GM23338 (cell line): Measurements from ENCODE around the gene EXO5. TPM values are rescaled to one million over a fixed set of nuclear protein-coding genes. Genes with fewer than 3 reads are reported as not detected.

Source experiments
- ATAC-seq: fragments of 200-7000 bp; cut with Tn5 transposase; 3 replicates; pipeline ENCODE4 v1.9.1; 2020
- DNase-seq: peaks from one replicate; pipeline ENCODE4 v3.0.0-alpha.2; 2015; ENCODE audit warnings: low spot score
- H2AFZ ChIP-seq: fragments of 200-600 bp; sonication (generic); 2 replicates; pipeline ENCODE4 v1.8.0; 2016; ENCODE audit warnings: antibody characterized with exemption, mild to moderate bottlenecking, moderate library complexity
- H3F3A ChIP-seq: fragments of 200-600 bp; sonication (generic); replicated peaks from 2 replicates; pipeline ENCODE4 v1.8.0; 2017; ENCODE audit warnings: antibody characterized with exemption, mixed run types, low read depth
- H3K27ac ChIP-seq: fragments of 200-600 bp; sonication (generic); 2 replicates; pipeline ENCODE4 v1.6.1; 2016; ENCODE audit warnings: low read depth
- H3K27me3 ChIP-seq: fragments of 200-600 bp; sonication (generic); 2 replicates; pipeline ENCODE4 v1.8.0; 2016; ENCODE audit warnings: mild to moderate bottlenecking, mixed run types, moderate library complexity; ENCODE audit not compliant: insufficient read depth
- H3K36me3 ChIP-seq: fragments of 200-600 bp; sonication (generic); 2 replicates; pipeline ENCODE4 v1.8.0; 2016; ENCODE audit warnings: mild to moderate bottlenecking; ENCODE audit not compliant: insufficient read depth
- H3K4me1 ChIP-seq: fragments of 200-600 bp; sonication (generic); 2 replicates; pipeline ENCODE4 v1.8.0; 2016; ENCODE audit warnings: mild to moderate bottlenecking, moderate library complexity; ENCODE audit not compliant: insufficient read depth
- H3K4me2 ChIP-seq: fragments of 200-600 bp; sonication (generic); 2 replicates; pipeline ENCODE4 v1.7.1; 2017; ENCODE audit warnings: mixed run types
- H3K4me3 ChIP-seq: fragments of 200-600 bp; sonication (generic); 2 replicates; pipeline ENCODE4 v1.6.1; 2016; ENCODE audit warnings: mixed run types
- H3K79me2 ChIP-seq: fragments of 200-600 bp; sonication (generic); replicated peaks from 2 replicates; pipeline ENCODE4 v1.8.0; 2017; ENCODE audit warnings: mild to moderate bottlenecking; ENCODE audit not compliant: insufficient read depth
- H3K9me2 ChIP-seq: fragments of 200-600 bp; sonication (generic); 2 replicates; pipeline ENCODE4 v1.8.0; 2017; ENCODE audit not compliant: insufficient read depth
- H4K20me1 ChIP-seq: fragments of 200-600 bp; sonication (generic); replicated peaks from 2 replicates; pipeline ENCODE4 v1.8.0; 2017; ENCODE audit warnings: mild to moderate bottlenecking; ENCODE audit not compliant: insufficient read depth
- H3K27ac Mint-ChIP-seq: 2 replicates; pipeline ENCODE4 v1.8.0; 2020; ENCODE audit warnings: inconsistent platforms, mild to moderate bottlenecking, moderate library complexity, mixed read lengths
- H3K27me3 Mint-ChIP-seq: 3 replicates; pipeline ENCODE4 v1.8.0; 2022; ENCODE audit warnings: low read depth, mild to moderate bottlenecking, moderate library complexity, mixed read lengths, inconsistent platforms; ENCODE audit not compliant: insufficient read depth, poor library complexity
- H3K36me3 Mint-ChIP-seq: 3 replicates; pipeline ENCODE4 v1.8.0; 2021; ENCODE audit warnings: low read depth, mild to moderate bottlenecking, inconsistent platforms, moderate library complexity, mixed read lengths
- H3K4me1 Mint-ChIP-seq: 3 replicates; pipeline ENCODE4 v1.8.0; 2020; ENCODE audit warnings: mild to moderate bottlenecking, inconsistent platforms, mixed read lengths
- H3K4me3 Mint-ChIP-seq: 3 replicates; pipeline ENCODE4 v1.8.0; 2021; ENCODE audit warnings: moderate library complexity, mild to moderate bottlenecking, inconsistent platforms, mixed read lengths
- H3K9me3 Mint-ChIP-seq: 3 replicates; pipeline ENCODE4 v1.8.0; 2020; ENCODE audit warnings: moderate library complexity, mild to moderate bottlenecking, inconsistent platforms, mixed read lengths
- CREB1 ChIP-seq: fragments of 250-450 bp; sonication (Bioruptor Pico); IDR thresholded peaks from 2 replicates; pipeline ENCODE4 v1.5.0; 2020; ENCODE audit warnings: low read depth, mild to moderate bottlenecking, moderate library complexity
- ETS1 ChIP-seq: IDR thresholded peaks from 2 replicates; pipeline ENCODE4 v1.6.1; 2016; ENCODE audit warnings: antibody characterized with exemption
- EZH2 ChIP-seq: fragments of 200-600 bp; sonication (generic); IDR thresholded peaks from one replicate; pipeline ENCODE4 v1.8.0; 2017; ENCODE audit warnings: antibody characterized with exemption, mild to moderate bottlenecking, low read depth; ENCODE audit not compliant: unreplicated experiment
- EZH2phosphoT487 ChIP-seq: fragments of 200-600 bp; sonication (generic); IDR thresholded peaks from one replicate; pipeline ENCODE4 v1.8.1; 2018; ENCODE audit warnings: antibody characterized with exemption; ENCODE audit not compliant: unreplicated experiment
- JUNB ChIP-seq: IDR thresholded peaks from one replicate; pipeline ENCODE4 v1.6.1; 2016; ENCODE audit warnings: antibody characterized with exemption; ENCODE audit not compliant: unreplicated experiment
- POLR2AphosphoS5 ChIP-seq: IDR thresholded peaks from 2 replicates; pipeline ENCODE4 v1.6.1; 2016; ENCODE audit warnings: antibody characterized with exemption, low read depth
- STAT1 ChIP-seq: IDR thresholded peaks from one replicate; pipeline ENCODE4 v1.6.1; 2016; ENCODE audit warnings: antibody characterized with exemption; ENCODE audit not compliant: unreplicated experiment
- ZNF331 ChIP-seq: fragments of 250-450 bp; sonication (Bioruptor Pico); IDR thresholded peaks from 2 replicates; pipeline ENCODE4 v1.5.0; 2020; ENCODE audit warnings: low read depth, mild to moderate bottlenecking, moderate library complexity
- polyA plus RNA-seq: library from polyadenylated mRNA; unstranded; fragments of >200 nt; fragmentation: Nextera tagmentation; extraction: Ambion mirVana; gene quantifications from 2 replicates; pipeline ENCODE4 v1.2.1, GENCODE V29; 2016
- total RNA-seq: library from RNA; depleted of rRNA; stranded (reverse); fragments of >200 nt; shearing (Covaris generic); gene quantifications from 2 replicates; pipeline ENCODE4 v1.2.3, GENCODE V29; 2014
- TF ChIP-seq, protein P1 (sequence below), 2 experiments: fragments of 200-600 bp in 1 of 2; sonication (generic) in 1 of 2; conservative IDR thresholded peaks; 2 replicates each; pipeline versions ENCODE4 v1.5.1 to v1.6.1; 2016 to 2017; ENCODE audit warnings: antibody characterized with exemption in 2 of 2, low read depth in 2 of 2, mild to moderate bottlenecking in 2 of 2, moderate library complexity in 1 of 2

EXO5 gene
- total and polyA plus RNA-seq, 2 experiments from 2014 or later = 4.4 to 7.2 TPM

- H3K4me2 ChIP-seq = no peak overlapping the region
- DNase-seq (no peak), ATAC-seq (no peak)
- H3K36me3 ChIP-seq = 0 out of 2 replicates have a peak, but pooled peaks cover 3% of the 10 kb centered on the region
- Mint-ChIP-seq H3K4me3 (no peak overlapping the region), H3K27me3 (peaks cover 5% of the 10 kb centered on the region), H3K27ac (no peak overlapping the region), H3K36me3 (peaks cover 14% of the 10 kb centered on the region; the same call in 2 of the 3 replicates), H3K9me3 (no peaks in the 10 kb centered on the region; the same call in 2 of the 3 replicates), H3K4me1 (peaks cover 9% of the 10 kb centered on the region; the same call in 2 of the 3 replicates)
- H4K20me1 ChIP-seq = no peaks in the 10 kb centered on the region
- no peaks in the 10 kb centered on the region for H3F3A ChIP-seq
- H3K4me1 ChIP-seq = peaks cover 6% of the 10 kb centered on the region; the same call in 1 of the 2 replicates
- TF ChIP-seq ZNF331 (CRISPR knock-in tag) (no peak), STAT1 (no peak), EZH2 (no peak), EZH2phosphoT487 (no peak)
- no peaks in the 10 kb centered on the region; the same call in 1 of the 2 replicates for H3K79me2 ChIP-seq
- no peaks in the 10 kb centered on the region for H3K27me3 ChIP-seq
- no peaks in the 10 kb centered on the region for H3K9me2 ChIP-seq
- H3K27ac ChIP-seq = no peak overlapping the region
- no peak overlapping the region for H2AFZ ChIP-seq
- no peak overlapping the region for H3K4me3 ChIP-seq
These were observed 27.2 kb downstream of the EXO5 start for GRCh38 chr1:40535732-40536131.

DNA sequence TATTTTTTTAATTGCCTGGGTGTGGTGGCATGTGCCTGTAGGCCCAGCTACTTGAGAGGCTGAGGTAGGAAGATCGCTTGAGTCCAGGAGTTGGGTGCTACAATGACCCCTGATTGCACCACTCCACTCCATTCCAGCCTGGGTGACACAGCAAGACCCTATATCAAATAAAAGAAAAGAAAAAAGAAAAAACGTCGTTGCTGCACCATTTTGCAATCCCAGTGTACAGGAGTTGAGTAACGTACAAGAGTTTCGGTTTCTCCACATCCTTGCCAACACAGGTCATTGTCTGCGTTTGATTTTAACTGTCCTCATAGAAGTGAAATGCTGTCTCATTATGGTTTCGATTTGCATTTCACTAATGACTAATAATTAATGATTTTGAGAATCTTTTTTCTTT, 30.8 kb downstream of the EXO5 start:
- TF ChIP-seq ETS1 = no peak
- TF ChIP-seq, protein P1, sequence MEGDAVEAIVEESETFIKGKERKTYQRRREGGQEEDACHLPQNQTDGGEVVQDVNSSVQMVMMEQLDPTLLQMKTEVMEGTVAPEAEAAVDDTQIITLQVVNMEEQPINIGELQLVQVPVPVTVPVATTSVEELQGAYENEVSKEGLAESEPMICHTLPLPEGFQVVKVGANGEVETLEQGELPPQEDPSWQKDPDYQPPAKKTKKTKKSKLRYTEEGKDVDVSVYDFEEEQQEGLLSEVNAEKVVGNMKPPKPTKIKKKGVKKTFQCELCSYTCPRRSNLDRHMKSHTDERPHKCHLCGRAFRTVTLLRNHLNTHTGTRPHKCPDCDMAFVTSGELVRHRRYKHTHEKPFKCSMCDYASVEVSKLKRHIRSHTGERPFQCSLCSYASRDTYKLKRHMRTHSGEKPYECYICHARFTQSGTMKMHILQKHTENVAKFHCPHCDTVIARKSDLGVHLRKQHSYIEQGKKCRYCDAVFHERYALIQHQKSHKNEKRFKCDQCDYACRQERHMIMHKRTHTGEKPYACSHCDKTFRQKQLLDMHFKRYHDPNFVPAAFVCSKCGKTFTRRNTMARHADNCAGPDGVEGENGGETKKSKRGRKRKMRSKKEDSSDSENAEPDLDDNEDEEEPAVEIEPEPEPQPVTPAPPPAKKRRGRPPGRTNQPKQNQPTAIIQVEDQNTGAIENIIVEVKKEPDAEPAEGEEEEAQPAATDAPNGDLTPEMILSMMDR (conservative IDR thresholded peaks at IDR 0.05; ENCODE audit: low read depth in 2 of 2) = no peak

GRCh38 chr1:40546957-40547356, 38.4 kb downstream of the EXO5 start:
- Mint-ChIP-seq H3K36me3 (peaks cover 65% of the 10 kb centered on the region), H3K4me3 (no peak overlapping the region), H3K27me3 (peaks cover 1% of the 10 kb centered on the region), H3K9me3 (peaks cover 37% of the 10 kb centered on the region), H3K27ac (no peak overlapping the region), H3K4me1 (no peaks in the 10 kb centered on the region)
- Histone ChIP-seq H3F3A (no peaks in the 10 kb centered on the region), H3K27ac (no peak overlapping the region), H3K4me2 (no peak overlapping the region), H2AFZ (no peak overlapping the region), H3K27me3 (no peaks in the 10 kb centered on the region), H3K79me2 (no peaks in the 10 kb centered on the region), H3K36me3 (peaks cover 43% of the 10 kb centered on the region), H3K9me2 (no peaks in the 10 kb centered on the region; the same call in 1 of the 2 replicates), H3K4me1 (no peaks in the 10 kb centered on the region), H4K20me1 (no peaks in the 10 kb centered on the region), H3K4me3 (no peak overlapping the region)
- no peak for DNase-seq
- no peak for ATAC-seq
- TF ChIP-seq CREB1 (CRISPR knock-in tag) (no peak), EZH2 (no peak), EZH2phosphoT487 (no peak), JUNB (no peak), POLR2AphosphoS5 (no peak), STAT1 (no peak), ETS1 (no peak)

More for the DNA sequence above, 30.8 kb downstream of the EXO5 start:
- H3K27me3 ChIP-seq = no peaks in the 10 kb centered on the region
- H3K4me1 ChIP-seq = no peaks in the 10 kb centered on the region
- no peak overlapping the region for H2AFZ ChIP-seq
- no peak overlapping the region for H3K4me2 ChIP-seq
- no peaks in the 10 kb centered on the region; the same call in 1 of the 2 replicates for H3K79me2 ChIP-seq
- no peak overlapping the region for H3K27ac Mint-ChIP-seq
- H3F3A ChIP-seq = no peaks in the 10 kb centered on the region
- peaks cover 5% of the 10 kb centered on the region for H3K27me3 Mint-ChIP-seq
- H3K4me3 Mint-ChIP-seq = no peak overlapping the region
- H3K9me2 ChIP-seq = no peaks in the 10 kb centered on the region; the same call in 1 of the 2 replicates
- H3K27ac ChIP-seq = no peak overlapping the region
- peaks cover 40% of the 10 kb centered on the region for H3K36me3 Mint-ChIP-seq
- no peak for DNase-seq
- H3K9me3 Mint-ChIP-seq = no peaks in the 10 kb centered on the region; the same call in 2 of the 3 replicates
- no peak for ATAC-seq
- H3K36me3 ChIP-seq = peaks cover 21% of the 10 kb centered on the region
- no peaks in the 10 kb centered on the region for H4K20me1 ChIP-seq
- H3K4me3 ChIP-seq = no peak overlapping the region
- 0 out of 3 replicates have a peak, but pooled peaks cover 2% of the 10 kb centered on the region for H3K4me1 Mint-ChIP-seq
